Tibial nerve (tissue), 4 donors: Measurements from ENCODE around the gene GGTLC1.

Source experiments
- CTCF ChIP-seq, 5 experiments: fragments of 200-600 bp in 3 of 5; fragments of 450-650 bp in 2 of 5; sonication (generic) in 3 of 5; IDR thresholded peaks; one replicate each; pipeline ENCODE4 v1.5.1; 2016 to 2019; ENCODE audit warnings: antibody characterized with exemption in 5 of 5, mild to moderate bottlenecking in 3 of 5, moderate library complexity in 2 of 5
- EP300 ChIP-seq, 2 donors: sonication (generic); formaldehyde crosslinking; IDR thresholded peaks; one replicate each; pipeline ENCODE4 v1.6.1; 2017; ENCODE audit warnings: antibody characterized with exemption in 2 of 2, mild to moderate bottlenecking in 1 of 2

- TF ChIP-seq CTCF (IDR thresholded peaks at IDR 0.05) (no peak), EP300 (IDR thresholded peaks at IDR 0.05) (no peak)
These were observed 34.1 kb upstream of the GGTLC1 start for GRCh38 chr20:24022621-24023180.
